Type B pancreatic cell (in vitro differentiated cells): ENCODE results near the gene ARL5B. TPM values are rescaled to one million over a fixed set of nuclear protein-coding genes. Genes with fewer than 3 reads are reported as not detected.
A peak's percentile ranks its signal among the peaks of the same experiment; 100 is the strongest.
"Not testable (repeated sequence)": the region's sequence is repeated elsewhere in the genome, so short reads cannot be mapped to it uniquely, and the experiment has no call there.

ENCODE experiments used
- DNase-seq: peaks from one replicate; pipeline ENCODE4 v3.0.0; 2021; ENCODE audit warnings: mixed read lengths; ENCODE audit not compliant: unreplicated experiment; ENCODE audit errors: extremely low spot score
- H3K27ac Mint-ChIP-seq: 2 replicates; pipeline ENCODE4 v1.8.0; 2021; ENCODE audit warnings: mild to moderate bottlenecking, mixed read lengths
- H3K27me3 Mint-ChIP-seq: 2 replicates; pipeline ENCODE4 v1.8.0; 2021; ENCODE audit warnings: mixed read lengths
- H3K36me3 Mint-ChIP-seq: 2 replicates; pipeline ENCODE4 v1.8.0; 2021; ENCODE audit warnings: mixed read lengths
- H3K4me1 Mint-ChIP-seq: one replicate; pipeline ENCODE4 v1.8.0; 2021; ENCODE audit warnings: mixed read lengths; ENCODE audit not compliant: unreplicated experiment
- H3K4me3 Mint-ChIP-seq: 2 replicates; pipeline ENCODE4 v1.8.0; 2021; ENCODE audit warnings: mild to moderate bottlenecking, mixed read lengths
- H3K9me3 Mint-ChIP-seq: 2 replicates; pipeline ENCODE4 v1.8.0; 2021; ENCODE audit warnings: mixed read lengths
- CTCF ChIP-seq: fragments of 200-600 bp; sonication (generic); conservative IDR thresholded peaks from 2 replicates; pipeline ENCODE4 v1.5.0; 2021; ENCODE audit warnings: antibody characterized with exemption, mild to moderate bottlenecking
- total RNA-seq: library from RNA; stranded (reverse); gene quantifications from 2 replicates; pipeline ENCODE4 v1.2.1, GENCODE V29; 2021; ENCODE audit warnings: low replicate concordance

The ARL5B gene
- total RNA-seq, 1 donor from 2014 or later, result 38.0 TPM

- TF ChIP-seq CTCF, result no peak
- H3K36me3 Mint-ChIP-seq, result peaks cover 24% of the 10 kb centered on the region
- no peaks in the 10 kb centered on the region for H3K4me1 Mint-ChIP-seq
- no peak overlapping the region for H3K27ac Mint-ChIP-seq
- no peak for DNase-seq
- H3K9me3 Mint-ChIP-seq, result no peaks in the 10 kb centered on the region
- H3K4me3 Mint-ChIP-seq, result no peak overlapping the region
- no peaks in the 10 kb centered on the region for H3K27me3 Mint-ChIP-seq
Observed at GRCh38 chr10:18619016-18619415, 40.2 kb upstream of the ARL5B start.

GRCh38 chr10:18620856-18621255 lies 38.4 kb upstream of the ARL5B start:
- H3K36me3 Mint-ChIP-seq, result peaks cover 23% of the 10 kb centered on the region
- H3K4me1 Mint-ChIP-seq, result no peaks in the 10 kb centered on the region
- no peak overlapping the region for H3K4me3 Mint-ChIP-seq
- DNase-seq, result no peak
- TF ChIP-seq CTCF, result no peak
- no peaks in the 10 kb centered on the region for H3K27me3 Mint-ChIP-seq
- no peaks in the 10 kb centered on the region for H3K9me3 Mint-ChIP-seq
- H3K27ac Mint-ChIP-seq, result no peak overlapping the region

- H3K4me3 Mint-ChIP-seq, DNase-seq, H3K27ac Mint-ChIP-seq, H3K27me3 Mint-ChIP-seq, H3K4me1 Mint-ChIP-seq, H3K9me3 Mint-ChIP-seq: not testable (repeated sequence)
- H3K36me3 Mint-ChIP-seq, result peaks cover 28% of the 10 kb centered on the region
Observed at GRCh38 chr10:18623671-18624070, 35.6 kb upstream of the ARL5B start.

GRCh38 chr10:18625886-18626285 lies 33.3 kb upstream of the ARL5B start:
- peaks cover 5% of the 10 kb centered on the region for H3K4me1 Mint-ChIP-seq
- no peak for DNase-seq
- no peak overlapping the region for H3K27ac Mint-ChIP-seq
- H3K4me3 Mint-ChIP-seq, result peak overlapping the region; percentile 75
- TF ChIP-seq CTCF, result no peak
- H3K9me3 Mint-ChIP-seq, result no peaks in the 10 kb centered on the region
- peaks cover 18% of the 10 kb centered on the region for H3K36me3 Mint-ChIP-seq
- H3K27me3 Mint-ChIP-seq, result no peaks in the 10 kb centered on the region

- not testable (repeated sequence) for H3K9me3 Mint-ChIP-seq, H3K4me1 Mint-ChIP-seq, H3K27me3 Mint-ChIP-seq
- H3K36me3 Mint-ChIP-seq, result peaks cover 13% of the 10 kb centered on the region
- peak; percentile 83 for DNase-seq
- peak; percentile 20 for TF ChIP-seq CTCF
- H3K27ac Mint-ChIP-seq, result peak overlapping the region; percentile 93
- H3K4me3 Mint-ChIP-seq, result peak overlapping the region; percentile 90
Observed at GRCh38 chr10:18627452-18628018, 31.7 kb upstream of the ARL5B start.

GRCh38 chr10:18632500-18632899 lies 26.7 kb upstream of the ARL5B start:
- H3K4me3 Mint-ChIP-seq, H3K27ac Mint-ChIP-seq, DNase-seq, H3K36me3 Mint-ChIP-seq, H3K27me3 Mint-ChIP-seq, H3K9me3 Mint-ChIP-seq, H3K4me1 Mint-ChIP-seq: not testable (repeated sequence)

- H3K9me3 Mint-ChIP-seq, result no peaks in the 10 kb centered on the region
- H3K4me1 Mint-ChIP-seq, result no peaks in the 10 kb centered on the region
- no peak for TF ChIP-seq CTCF
- no peaks in the 10 kb centered on the region for H3K27me3 Mint-ChIP-seq
- H3K36me3 Mint-ChIP-seq, result peaks cover 7% of the 10 kb centered on the region
- DNase-seq, result no peak
- no peak overlapping the region for H3K27ac Mint-ChIP-seq
- H3K4me3 Mint-ChIP-seq, result no peak overlapping the region
Observed at GRCh38 chr10:18635995-18636394, 23.2 kb upstream of the ARL5B start.

GRCh38 chr10:18637400-18637799 lies 21.8 kb upstream of the ARL5B start:
- H3K27me3 Mint-ChIP-seq, H3K36me3 Mint-ChIP-seq, DNase-seq, H3K4me3 Mint-ChIP-seq, H3K4me1 Mint-ChIP-seq, H3K9me3 Mint-ChIP-seq, H3K27ac Mint-ChIP-seq: not testable (repeated sequence)

GRCh38 chr10:18639719-18640118 lies 19.5 kb upstream of the ARL5B start:
- not testable (repeated sequence) for H3K27ac Mint-ChIP-seq, H3K4me1 Mint-ChIP-seq, H3K27me3 Mint-ChIP-seq, H3K36me3 Mint-ChIP-seq, H3K9me3 Mint-ChIP-seq, DNase-seq, H3K4me3 Mint-ChIP-seq
